Stimulated activated CD8-positive, alpha-beta memory T cell treated with anti-CD3 and anti-CD28 coated beads, Interleukin-12 subunit alpha, Interleukin-12 subunit beta, amount 100 ng/mL, for 4 hours (primary cell): ENCODE results near the gene EPHA2.
"Not testable (repeated sequence)": the region's sequence is repeated elsewhere in the genome, so short reads cannot be mapped to it uniquely, and the experiment has no call there.

ENCODE experiments used
- DNase-seq: peaks from one replicate; pipeline ENCODE4 v3.0.0-alpha.2; 2020; ENCODE audit warnings: low read depth

The EPHA2 gene

DNA sequence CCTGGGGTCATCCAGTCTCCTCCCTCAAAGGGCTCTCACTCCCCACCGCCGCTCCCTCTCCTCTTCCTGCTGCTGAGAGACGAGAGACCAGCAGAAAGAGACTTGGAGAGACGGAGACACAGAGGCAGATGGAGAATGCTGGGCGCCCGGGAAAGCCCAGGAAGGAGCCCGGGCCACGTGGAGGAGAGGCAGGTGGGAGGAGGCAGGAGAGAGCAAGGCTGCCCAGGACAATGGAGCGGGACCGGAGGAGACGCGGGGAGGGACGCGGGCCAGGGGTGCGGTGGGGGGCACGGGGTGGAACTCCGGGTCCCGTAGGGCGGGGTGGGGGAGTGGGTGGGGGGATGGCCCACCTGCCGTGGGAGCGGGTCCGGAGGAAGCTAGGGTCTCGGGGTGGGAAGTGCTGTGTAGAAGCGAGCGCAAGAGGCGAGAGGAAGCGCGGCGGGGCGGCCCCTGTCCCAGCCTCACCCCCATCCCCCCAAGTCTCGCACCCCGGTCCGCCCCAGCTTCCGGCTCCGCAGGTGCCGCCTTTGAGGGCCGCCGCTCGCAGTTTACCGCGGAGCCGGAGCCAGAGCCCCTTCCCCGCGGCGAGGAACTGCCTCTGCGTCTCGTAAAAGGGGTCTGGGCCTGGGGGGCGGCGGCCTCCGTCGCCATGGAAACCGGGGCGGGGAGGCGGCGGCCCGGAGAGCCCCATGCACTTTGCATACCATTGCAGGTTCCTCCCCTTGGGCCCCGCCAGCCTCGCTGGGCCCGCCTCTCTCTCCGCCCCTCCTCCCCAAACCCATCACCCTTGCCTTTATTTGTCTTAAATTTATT is 11.7 kb upstream of the EPHA2 start:
- DNase-seq, result peak; percentile 40

DNA sequence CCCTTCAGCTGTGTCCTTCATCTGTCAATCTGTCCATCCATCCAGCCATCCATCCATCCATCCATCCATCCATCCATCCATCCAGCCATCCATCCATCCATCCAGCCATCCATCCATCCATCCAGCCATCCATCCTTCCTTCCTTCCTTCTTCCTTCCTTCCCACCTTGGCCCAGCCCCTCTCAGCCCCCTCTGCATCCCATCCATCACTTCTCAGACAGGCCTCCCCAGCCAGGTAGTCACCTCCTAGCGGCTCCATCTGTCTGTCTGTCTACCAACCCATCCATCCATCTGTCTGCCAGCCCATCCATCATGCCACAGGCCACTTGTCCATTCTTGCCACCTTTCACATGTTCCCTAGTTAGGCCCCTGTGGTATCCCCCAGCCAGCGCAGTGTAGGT is 10.2 kb upstream of the EPHA2 start:
- DNase-seq, result no peak

DNA sequence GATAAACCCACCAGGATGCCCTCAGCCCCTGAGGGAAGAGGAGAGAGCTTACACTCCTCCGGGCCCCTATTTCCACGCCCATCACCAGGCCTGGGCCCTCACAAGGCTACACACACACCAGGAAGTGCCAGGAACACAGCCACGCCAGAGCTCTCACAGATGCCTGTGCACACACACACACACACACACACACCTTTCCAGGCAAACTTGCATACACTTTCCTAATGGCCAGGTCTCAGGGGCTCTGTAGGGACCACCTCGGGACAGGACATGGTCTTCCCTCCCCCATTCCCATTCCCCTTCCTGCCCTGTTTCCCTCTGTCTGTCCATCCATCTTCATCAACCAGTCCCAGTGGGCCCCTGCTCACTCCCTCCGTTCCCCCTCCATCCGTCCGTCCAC is 9.7 kb upstream of the EPHA2 start:
- no peak for DNase-seq

DNA sequence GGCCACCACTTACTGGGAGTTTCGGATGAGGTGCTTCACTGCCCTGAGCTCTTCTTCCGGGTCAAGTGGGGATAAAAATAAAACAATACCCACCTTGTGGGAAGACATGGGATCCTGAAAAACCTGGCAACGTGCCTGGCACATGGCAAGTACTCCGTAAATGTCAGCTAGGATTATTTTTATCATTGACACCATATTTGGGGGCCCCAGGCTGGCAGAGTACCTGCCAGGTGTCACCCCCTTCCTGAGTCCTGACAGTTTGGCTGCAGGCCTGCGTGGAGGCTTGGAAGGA is 9.2 kb upstream of the EPHA2 start:
- no peak for DNase-seq

DNA sequence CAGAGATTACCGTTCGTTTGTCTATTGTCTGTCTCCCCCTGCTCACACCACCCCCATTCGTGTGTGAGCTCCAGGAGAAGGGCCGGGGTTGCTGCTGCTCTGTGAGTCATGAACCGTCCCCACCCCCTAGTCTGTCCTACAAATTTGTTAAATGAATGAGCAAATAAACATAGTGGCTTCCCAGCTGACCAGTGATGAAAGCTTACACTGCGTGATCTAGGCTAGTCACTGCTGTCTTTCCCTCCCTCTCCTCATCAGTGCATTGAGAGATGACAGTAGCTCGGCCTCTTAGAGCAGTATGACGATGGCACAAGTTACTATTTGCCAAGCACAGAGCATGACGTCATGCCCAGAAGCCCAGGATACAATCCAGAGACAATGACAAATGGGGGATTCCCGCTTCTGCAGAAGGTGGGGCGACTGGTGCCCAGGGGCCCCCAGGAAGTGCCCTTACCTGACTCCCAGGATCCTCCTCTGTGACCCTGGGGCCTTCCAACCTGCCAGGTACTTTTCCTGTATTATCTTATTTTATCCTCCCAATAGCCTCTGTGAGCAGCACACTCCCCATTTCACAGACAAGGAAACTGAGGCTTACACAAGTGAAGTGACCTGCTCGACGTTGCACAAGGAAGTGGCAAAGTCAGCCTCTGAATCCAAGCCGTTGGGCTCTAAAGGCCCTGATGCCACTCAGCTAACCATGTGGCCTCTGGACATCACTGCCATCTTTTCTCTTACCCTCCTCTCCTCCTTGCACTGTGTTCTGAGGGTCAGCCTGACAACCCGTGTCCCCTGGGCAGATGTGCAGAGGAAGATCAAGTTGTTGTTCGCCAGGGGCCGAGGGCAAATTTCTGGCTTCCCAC is 8.6 kb upstream of the EPHA2 start:
- no peak for DNase-seq

DNA sequence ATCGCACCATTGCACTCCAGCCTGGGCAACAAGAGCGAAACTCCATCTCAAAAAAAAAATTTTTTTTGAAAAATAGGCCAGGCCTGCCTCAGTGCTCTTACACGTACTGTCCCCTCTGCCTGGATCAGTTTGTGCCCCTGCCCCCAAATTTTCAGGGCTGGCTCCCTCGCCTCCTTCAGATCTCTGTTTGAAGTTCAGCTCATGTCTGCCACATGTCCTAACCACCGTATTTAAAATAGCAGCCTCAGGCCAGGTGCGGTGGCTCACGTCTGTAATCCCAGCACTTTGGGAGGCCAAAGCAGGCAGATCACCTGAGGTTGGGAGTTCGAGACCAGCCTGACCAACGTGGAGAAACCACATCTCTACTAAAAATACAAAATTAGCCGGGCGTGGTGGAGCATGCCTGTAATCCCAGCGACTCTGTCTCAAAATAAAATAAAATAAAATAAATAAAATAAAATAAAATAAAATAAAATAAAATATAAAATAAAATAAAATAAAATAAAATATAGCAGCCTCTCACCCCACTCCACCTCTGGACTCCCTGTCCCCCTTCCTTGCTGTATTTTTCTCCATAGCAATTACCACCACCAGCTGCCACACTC is 7.8 kb upstream of the EPHA2 start:
- not testable (repeated sequence) for DNase-seq

DNA sequence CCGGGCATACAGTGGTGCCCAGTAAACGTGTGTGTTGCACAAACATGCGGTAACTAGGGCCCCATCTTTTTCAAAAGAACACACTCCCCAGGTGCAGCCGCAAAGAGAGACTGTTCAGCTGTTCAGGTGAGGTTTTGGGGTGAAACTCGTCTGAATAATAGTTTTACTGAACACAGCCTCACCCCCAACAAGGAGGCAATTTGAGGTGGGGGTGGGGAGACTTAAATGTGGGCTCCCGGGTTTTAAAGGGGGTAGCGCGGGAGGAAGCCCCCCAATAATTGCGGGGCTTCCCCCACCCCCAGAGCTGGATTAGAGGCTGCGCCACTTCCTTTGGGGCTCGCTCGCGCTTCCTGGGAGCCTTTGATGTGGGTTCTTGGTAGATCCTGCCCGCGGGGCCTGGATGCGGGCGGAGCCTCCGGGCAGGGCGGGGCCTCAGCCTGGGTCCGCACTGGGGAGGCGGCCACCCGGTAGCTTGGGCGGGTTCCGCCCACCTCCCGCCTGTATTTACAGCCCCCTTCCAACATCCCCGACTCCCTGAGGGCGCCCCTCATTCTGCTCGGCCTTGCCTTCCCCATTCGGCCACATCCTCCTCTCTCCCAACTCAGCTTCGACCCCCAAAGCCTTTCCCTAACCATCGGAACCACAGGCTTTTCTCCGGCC is 6.4 kb upstream of the EPHA2 start:
- DNase-seq, result peak; percentile 38

DNA sequence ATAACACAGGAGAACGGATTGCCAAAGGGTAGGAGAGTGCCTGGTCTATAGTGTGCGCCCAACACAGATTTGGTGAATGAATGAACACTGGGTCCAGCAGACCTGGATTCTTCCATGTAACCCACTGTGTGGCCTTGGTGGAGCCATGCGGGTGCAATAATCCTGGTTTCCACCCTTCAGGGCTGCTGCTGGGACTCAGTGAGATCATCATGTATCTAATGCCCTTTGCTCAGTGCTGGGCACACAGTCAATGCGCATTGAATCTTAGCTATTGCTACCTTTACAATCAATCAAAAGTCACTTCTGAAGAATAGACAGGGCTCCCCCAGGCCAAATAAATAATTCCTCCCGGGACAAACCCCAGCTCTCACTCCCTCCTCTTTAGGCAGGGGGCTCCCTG is 5.8 kb upstream of the EPHA2 start:
- no peak for DNase-seq

DNA sequence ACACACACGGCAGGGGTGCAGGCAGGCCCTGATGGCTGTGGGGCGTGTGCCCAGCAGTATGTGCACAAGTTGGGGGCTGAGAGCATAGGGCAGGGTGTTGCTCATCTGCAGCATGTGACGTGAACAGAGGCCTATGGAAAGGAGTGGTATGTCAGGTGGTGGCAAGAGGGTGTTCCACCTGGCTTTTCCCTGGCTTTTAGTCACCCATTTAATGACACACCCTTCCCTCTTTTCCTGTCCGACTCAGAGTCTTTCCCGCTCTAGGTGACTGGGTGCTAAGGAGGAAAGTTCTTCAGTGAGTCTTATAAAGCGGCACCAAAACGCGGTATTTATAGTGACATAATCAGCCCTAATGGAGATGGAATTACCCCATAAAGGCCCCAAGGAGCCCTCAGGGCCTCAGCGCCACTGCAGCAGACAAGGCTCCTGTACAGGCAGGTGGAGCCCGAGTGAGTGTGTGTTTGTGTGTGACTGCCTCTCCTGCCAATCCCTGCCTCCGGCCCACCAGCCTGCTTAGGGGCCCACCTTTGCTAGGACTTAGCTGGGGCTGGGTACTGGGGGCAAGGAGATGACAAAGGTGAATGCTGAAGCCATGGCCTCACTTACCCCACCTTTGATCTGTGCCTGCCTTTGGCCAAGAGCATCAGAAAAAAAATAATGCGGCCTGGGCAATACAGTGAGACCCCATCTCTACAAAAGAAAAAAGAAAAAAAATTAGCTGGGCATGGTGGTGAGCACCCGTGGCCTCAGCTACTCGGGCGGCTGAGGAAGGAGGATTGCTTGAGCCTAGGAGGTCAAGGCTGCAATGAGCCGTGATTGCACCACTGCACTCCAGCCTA is 3.3 kb upstream of the EPHA2 start:
- no peak for DNase-seq

DNA sequence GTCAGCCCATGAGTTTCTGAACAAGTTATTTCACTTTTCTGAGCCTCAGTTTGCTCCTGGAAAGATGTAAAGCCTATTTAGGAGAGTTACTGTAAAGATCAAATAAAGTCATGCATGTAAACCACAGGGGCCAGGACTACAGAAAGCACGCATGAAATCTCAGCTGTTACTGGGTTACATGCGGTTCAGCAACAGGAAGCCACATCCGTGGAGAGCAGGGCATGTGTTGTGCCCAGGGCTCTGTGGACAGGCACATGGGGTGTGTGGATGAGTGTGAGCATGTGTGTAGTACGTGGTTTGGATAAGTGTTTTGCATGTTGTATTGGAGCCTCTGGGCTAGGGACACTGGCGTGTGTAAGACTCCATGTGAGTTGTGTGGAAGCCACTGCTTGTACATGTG is 2.2 kb upstream of the EPHA2 start:
- no peak for DNase-seq

DNA sequence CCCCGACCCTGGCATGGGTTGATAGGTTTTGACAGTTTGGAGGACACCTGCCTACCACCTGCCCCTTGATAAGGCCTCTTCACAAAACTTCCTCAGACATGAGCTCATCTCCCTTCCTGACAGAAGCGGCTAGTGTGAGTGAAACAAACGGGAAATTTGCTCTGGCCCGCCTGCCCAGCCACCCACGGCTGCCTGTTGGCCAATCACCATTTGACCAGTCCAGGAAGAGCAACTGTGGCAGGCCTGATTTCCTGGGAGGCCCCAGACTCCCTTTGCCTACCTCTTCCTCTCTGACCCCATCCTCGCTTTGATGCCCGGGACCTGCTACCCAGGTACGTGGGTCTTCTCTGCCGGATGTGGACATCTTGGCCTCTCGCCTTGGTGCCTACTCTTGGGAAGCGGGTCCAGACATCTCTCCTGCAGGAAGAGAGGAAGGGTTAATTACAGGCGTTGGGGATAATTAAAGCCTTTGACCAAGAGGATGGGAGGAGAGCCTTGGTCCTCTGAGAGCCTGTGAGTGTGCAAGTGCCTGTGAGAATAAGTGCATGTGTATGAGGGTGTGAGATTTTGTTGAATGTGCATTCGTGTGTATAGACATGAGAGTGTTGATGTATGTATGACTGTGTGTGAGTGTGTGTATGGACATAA is 1.1 kb upstream of the EPHA2 start:
- no peak for DNase-seq

DNA sequence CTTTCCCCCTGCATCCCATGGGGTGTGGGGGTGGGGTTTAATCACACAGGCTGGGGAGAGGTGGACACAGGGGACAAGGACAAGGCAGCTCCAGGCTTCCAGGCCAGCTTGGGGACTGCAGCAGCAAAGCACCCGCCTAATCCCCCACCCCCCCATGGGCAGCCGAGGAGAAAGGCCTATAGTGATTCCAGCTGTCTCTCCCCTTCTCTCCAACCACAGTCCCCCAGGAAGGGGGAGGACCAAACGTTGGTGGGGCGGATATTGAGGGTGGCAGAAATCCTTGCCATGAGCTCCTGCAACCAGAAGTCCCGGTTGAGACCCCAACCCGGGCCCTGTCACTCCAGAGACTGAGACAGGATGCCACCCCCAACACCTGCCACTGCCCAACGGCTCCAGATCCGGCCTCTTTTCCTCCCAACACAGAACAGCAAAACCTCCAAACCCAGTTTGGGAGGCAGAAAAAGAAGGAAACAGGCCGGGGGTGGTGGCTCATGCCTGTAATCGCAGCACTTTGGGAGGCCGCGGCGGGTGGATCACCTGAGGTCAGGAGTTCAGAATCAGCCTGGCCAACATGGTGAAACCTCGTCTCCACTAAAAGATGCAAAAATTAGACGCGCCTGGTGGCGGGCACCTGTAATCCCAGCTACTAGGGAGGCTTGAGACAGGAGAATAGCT is 1.7 kb downstream of the EPHA2 start:
- DNase-seq, result no peak

DNA sequence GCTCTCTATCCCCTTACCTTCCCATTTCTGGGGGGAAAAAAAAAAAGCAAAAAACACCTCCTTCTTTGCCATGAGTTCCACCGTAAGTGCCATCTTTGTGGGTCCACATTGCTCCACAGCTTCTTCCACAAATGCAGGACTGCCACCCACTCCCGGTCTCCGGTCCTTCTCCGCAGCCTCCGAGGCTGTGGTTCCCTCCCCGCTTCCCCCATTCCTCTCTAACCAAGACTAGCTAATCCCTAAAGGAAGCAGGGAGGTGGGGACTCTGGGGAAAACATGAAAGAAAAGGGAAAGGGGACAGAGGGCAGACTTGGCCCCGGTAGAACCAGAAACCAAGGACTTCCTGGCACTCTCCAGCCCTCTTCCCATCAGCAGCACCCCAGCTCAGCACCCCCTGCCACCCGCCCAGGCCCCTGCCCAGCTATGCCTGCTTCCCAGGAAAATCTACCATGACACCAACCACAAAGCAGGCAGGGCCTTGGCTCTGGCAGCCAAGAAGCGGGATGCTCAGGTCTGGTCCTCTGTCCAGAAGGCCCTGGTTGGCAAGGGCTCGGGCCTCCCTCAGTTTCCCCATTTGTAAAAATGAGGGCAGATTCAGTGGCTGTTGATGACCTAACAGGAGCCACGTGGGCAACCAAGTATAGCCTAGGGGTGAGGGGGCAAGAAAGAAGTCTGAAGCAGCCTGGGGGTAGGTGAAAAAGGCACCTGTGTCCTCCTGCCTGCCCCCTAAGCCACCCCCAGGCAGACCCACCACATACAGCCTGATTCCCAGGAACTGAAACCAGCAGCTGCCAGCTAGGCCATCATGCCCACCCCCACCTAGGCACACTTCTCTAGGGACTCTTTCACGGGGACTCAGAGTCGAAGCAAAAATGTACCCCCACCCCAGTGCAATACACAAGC is 2.5 kb downstream of the EPHA2 start:
- no peak for DNase-seq

DNA sequence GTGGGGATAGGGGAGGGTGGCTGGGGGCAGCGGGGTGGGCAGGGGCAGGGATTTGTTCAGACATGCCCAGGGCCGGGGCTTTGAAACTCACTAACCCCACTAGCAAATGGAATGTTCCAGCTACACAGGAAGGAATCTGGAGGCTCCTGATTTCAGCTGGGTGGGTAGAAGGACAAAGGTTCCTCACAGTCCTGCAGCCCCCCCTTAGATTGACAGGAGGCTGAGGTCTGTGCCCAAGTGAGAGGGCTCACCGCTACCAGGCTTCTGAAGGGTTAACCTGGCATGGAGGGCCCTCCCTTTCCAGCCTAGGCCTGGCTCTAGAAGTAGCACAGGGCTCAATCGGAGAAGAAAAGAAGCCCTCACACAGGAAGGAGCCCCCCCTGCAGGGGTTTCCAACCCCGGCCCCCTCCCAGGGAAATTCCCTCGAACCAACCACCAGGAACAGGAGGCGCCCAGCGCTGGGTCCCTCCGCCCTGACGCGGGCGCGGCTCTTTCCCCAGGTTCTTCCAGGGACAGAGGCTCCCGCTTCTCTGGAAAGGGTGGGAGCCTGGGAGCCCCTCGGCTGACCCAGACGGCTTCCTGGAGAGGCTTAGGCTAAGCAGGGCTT is 3.3 kb downstream of the EPHA2 start:
- no peak for DNase-seq

DNA sequence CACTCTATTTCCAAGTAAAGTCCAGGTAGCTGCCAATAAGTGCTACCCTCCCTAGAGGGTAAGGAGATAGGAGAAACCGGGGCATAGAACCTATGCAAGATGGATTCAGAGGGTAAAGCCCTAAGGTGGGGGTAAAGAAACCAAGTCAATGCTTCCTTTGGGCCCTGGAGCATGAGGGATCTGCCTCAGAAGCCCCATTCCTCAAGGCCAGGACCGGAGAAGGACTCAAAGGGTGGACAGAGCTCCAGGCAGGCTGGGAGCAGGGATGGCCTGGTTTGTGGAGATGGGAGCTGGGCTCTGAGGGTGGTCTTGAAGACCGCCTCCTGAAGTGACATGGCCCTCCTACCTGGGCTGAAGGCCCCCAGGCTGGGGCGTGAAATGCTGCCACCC is 3.9 kb downstream of the EPHA2 start:
- no peak for DNase-seq

DNA sequence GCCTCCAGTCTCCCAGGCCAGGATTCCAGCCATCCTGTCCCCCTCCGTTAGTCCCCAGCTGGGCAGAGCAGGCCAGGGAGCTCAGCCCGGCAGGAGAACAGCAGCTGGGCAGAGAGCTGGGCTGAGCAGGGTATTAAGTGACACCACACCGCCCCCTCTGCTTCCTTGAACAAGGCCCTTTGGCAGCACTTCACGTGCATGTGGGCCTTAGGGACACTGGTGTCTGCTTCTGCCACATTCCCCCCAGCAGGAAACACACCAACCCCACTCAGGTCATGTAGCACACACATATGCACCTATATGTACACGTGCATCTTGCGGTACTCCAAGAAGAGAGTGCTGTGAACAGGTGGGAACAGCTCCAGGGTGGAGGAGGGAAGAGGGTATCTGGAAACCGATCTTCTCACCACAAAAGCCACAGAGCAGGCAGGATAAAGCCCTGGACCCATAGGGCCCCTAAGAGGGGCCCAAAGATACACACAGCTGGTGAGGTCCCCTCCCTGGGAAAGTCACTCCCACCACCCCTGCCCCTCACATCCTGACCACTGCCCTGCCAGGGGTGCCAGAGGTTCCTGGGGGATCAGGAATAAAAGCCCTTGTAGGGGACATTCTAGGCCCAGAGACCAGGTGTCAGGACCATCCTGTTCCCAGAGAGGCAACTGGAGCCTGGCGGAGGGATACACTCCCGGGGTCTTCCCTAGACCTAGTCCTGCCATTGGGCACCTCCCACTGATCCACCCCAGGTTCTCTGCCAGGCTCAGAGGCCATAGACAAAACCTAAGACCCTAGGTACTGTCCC is 4.5 kb downstream of the EPHA2 start:
- DNase-seq, result no peak

DNA sequence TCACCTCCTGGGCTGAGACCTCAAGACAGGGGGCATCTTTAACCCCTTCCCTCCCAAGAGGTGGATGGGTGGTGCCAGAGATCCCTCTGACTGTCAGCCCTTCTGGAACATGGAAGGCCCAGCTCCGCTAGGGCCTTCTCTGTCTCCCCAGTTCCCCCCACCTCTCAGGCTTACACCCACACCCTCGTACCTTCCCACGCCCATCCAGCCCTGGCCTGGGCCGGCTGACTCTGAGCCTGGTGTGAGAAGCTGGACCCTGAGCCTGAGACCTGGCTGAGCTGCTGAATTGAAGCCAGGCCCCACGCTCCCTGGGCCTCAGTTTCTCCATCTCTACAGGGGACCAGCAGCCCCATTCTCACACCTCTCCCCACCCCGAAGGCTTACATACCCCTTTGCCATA is 5.4 kb downstream of the EPHA2 start:
- no peak for DNase-seq
